ENCODE measurements around the gene WNK4. TPM values are rescaled to one million over a fixed set of nuclear protein-coding genes. Genes with fewer than 3 reads are reported as not detected.
"Not testable (repeated sequence)": the region's sequence is repeated elsewhere in the genome, so short reads cannot be mapped to it uniquely, and the experiment has no call there.

WNK4 gene
- total RNA-seq: under 1 TPM in 1 of 2 donors, not detected in 1; 0.08 TPM

GRCh38 chr17:42779936-42780850, at the start of gene WNK4:
WNK4 (plus strand) TSS chr17:42780610; CDS start chr17:42780699, 89 bp downstream.
- no peak for DNase-seq (ENCODE audit: low spot score)
- Histone ChIP-seq H3K9me3 (no peaks in the 10 kb centered on the region), H3K4me1 (peaks cover 0 to 17% of the 10 kb centered on the region in 2 donors), H3K27ac (no peak within 1 kb of the TSS), H3K36me3 (peaks cover 43% of the 10 kb centered on the region), H3K27me3 (peaks cover 10 to 20% of the 10 kb centered on the region in 2 donors), H3K4me3 (peak within 1 kb of the TSS; percentile 23 to 48)
- TF ChIP-seq, protein P1, sequence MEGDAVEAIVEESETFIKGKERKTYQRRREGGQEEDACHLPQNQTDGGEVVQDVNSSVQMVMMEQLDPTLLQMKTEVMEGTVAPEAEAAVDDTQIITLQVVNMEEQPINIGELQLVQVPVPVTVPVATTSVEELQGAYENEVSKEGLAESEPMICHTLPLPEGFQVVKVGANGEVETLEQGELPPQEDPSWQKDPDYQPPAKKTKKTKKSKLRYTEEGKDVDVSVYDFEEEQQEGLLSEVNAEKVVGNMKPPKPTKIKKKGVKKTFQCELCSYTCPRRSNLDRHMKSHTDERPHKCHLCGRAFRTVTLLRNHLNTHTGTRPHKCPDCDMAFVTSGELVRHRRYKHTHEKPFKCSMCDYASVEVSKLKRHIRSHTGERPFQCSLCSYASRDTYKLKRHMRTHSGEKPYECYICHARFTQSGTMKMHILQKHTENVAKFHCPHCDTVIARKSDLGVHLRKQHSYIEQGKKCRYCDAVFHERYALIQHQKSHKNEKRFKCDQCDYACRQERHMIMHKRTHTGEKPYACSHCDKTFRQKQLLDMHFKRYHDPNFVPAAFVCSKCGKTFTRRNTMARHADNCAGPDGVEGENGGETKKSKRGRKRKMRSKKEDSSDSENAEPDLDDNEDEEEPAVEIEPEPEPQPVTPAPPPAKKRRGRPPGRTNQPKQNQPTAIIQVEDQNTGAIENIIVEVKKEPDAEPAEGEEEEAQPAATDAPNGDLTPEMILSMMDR (IDR thresholded peaks at IDR 0.05): no peak

DNA sequence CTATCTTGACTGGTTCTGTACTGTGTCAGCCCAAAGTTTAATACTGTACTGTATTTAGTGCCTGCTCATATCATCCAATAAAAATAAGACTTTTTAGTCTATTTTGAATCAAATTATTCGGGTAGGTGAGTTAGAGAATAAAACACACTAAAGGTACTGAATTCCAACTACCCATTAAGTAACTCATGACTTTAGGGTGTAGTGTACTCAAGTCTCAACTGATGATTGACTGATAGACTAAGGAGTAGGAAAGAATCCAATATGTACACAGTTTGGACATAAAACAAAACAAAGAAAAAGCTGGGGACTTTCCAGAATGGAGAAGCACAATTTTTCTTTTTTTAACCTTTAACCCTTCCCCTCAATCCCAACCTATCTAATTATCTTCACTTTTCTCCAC, 39.7 kb upstream of the WNK4 start:
- TF ChIP-seq, protein P1 (IDR thresholded peaks at IDR 0.05): no peak
- H3K9me3 ChIP-seq: no peaks in the 10 kb centered on the region
- no peak overlapping the region for H3K27ac ChIP-seq
- DNase-seq (ENCODE audit: low spot score): no peak
- H3K36me3 ChIP-seq: no peaks in the 10 kb centered on the region
- H3K4me1 ChIP-seq: peaks cover 0 to 32% of the 10 kb centered on the region in 2 donors
- H3K4me3 ChIP-seq: no peak overlapping the region
- H3K27me3 ChIP-seq: no peaks in the 10 kb centered on the region

- H3K9me3 ChIP-seq; DNase-seq (ENCODE audit: low spot score); H3K36me3 ChIP-seq; H3K27ac ChIP-seq; H3K27me3 ChIP-seq; H3K4me3 ChIP-seq: not testable (repeated sequence)
- peaks cover 0 to 21% of the 10 kb centered on the region in 2 donors for H3K4me1 ChIP-seq
Measured at GRCh38 chr17:42742916-42743315, 37.5 kb upstream of the WNK4 start.

GRCh38 chr17:42743595-42744282, 36.7 kb upstream of the WNK4 start:
- Histone ChIP-seq H3K27ac (peak overlapping the region; percentile 94 to 95), H3K27me3 (no peaks in the 10 kb centered on the region), H3K9me3 (no peaks in the 10 kb centered on the region), H3K4me1 (peaks cover 0 to 29% of the 10 kb centered on the region in 2 donors), H3K36me3 (no peaks in the 10 kb centered on the region), H3K4me3 (peak overlapping the region; percentile 64 to 83)
- TF ChIP-seq, protein P1 (IDR thresholded peaks at IDR 0.05): no peak
- no peak for DNase-seq (ENCODE audit: low spot score)

GRCh38 chr17:42744283-42744805, 36.1 kb upstream of the WNK4 start:
- Histone ChIP-seq H3K36me3 (no peaks in the 10 kb centered on the region), H3K4me3 (peak overlapping the region; percentile 64 to 83), H3K4me1 (peaks cover 0 to 35% of the 10 kb centered on the region in 2 donors), H3K27me3 (no peaks in the 10 kb centered on the region), H3K27ac (peak overlapping the region; percentile 94 to 95), H3K9me3 (no peaks in the 10 kb centered on the region)
- TF ChIP-seq, protein P1 (IDR thresholded peaks at IDR 0.05): no peak
- DNase-seq (ENCODE audit: low spot score): peak; percentile 76

All from right atrium auricular region (tissue), 2 donors.